IPS-NIHi7 (cell line): ENCODE data around the gene SPIRE1.
"Not testable (repeated sequence)": the region's sequence is repeated elsewhere in the genome, so short reads cannot be mapped to it uniquely, and the experiment has no call there.

Source experiments
- DNase-seq: peaks from one replicate; pipeline ENCODE4 v3.0.0; 2012; ENCODE audit warnings: mixed read lengths; ENCODE audit errors: extremely low spot score

The SPIRE1 gene

DNA sequence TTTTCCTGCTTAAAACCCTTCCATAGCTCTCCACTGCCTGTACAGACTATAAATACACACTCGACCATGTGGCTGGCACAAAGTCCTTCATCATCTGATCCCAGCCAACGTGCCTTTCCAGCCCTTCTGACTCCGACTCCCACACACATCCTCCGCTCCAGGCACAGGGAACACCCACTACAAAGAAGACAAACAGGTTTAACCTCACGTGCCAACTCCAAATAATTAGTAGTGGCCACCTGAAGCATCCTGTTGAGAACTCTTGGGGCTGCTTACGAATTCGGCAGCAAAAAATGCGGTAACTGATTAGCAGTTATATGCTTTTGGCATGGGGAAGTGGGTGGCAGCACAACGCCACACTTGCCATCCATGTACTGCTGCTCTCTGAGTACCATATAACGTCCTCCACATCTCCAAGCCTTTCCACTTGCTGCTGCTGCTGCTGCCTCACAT, 12.1 kb downstream of the SPIRE1 start:
- no peak for DNase-seq

- no peak for DNase-seq
Observed at GRCh38 chr18:12645254-12645653, 12.7 kb downstream of the SPIRE1 start.

GRCh38 chr18:12643756-12644155, 14.2 kb downstream of the SPIRE1 start:
- DNase-seq: not testable (repeated sequence)

- no peak for DNase-seq
Observed at GRCh38 chr18:12640881-12641200, 17.1 kb downstream of the SPIRE1 start.

DNA sequence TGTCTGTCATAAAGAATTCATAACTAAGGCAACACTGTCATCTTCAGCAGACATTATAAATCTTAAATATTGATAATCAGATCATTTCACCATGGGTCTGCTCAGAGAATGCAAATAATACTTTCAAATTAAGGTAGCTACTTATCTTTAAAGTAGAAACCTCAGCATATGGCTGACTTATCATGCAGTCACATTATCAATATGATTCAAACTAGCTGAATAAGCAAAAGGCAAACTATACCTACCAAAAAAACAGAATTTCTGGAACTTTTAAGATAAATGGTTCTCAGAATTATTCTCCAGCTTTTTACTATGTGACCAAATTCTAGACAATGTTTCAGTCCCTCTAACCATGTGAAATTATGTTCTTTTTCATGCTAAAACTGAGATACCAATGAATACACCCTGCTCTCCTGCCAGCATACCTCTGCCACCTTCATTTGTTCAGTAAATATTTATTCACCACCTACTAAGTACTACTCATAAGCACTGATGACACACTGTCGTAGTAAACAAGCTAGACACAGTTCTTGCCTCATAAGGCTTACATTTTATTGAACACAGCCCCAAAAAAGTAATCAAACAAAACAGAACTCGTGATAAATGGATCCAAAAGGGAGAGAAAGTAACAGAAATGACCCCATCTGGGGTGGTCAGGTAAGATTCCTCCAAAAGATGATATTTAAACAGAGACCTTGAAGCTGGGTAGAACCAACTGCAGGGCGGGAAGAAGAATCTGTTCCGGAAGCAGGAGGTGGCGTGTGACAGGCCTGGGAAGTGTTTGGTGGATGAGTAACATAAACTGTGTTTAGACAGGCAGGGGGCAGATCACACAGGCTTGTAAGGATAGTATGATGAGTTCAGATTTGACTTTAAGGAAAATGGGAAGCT, 17.7 kb downstream of the SPIRE1 start:
- DNase-seq: no peak

- no peak for DNase-seq
Observed at GRCh38 chr18:12638644-12639124, 19.2 kb downstream of the SPIRE1 start.

GRCh38 chr18:12637901-12638643, 19.8 kb downstream of the SPIRE1 start:
- DNase-seq: no peak

GRCh38 chr18:12637393-12637792, 20.5 kb downstream of the SPIRE1 start:
- DNase-seq: no peak

GRCh38 chr18:12631831-12632477, 26.0 kb downstream of the SPIRE1 start:
- no peak for DNase-seq

DNA sequence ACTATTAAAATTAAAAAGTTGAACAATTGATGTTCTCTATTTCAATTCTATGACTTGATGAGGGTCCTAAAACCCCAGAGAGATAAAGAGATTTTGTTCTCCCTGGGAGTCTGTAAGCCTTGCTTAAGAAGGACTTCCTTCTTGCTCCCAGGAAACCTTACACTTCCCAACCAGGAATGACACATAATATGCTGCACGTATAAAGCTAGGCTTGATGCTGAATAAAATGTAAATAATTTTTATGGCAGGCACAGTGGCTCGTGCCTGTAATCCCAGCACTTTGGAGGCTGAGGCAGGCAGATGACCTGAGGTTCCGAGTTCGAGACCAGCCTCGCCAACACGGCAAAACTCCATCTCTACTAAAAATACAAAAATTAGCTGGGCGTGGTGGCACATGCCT, 27.8 kb downstream of the SPIRE1 start:
- DNase-seq: no peak

DNA sequence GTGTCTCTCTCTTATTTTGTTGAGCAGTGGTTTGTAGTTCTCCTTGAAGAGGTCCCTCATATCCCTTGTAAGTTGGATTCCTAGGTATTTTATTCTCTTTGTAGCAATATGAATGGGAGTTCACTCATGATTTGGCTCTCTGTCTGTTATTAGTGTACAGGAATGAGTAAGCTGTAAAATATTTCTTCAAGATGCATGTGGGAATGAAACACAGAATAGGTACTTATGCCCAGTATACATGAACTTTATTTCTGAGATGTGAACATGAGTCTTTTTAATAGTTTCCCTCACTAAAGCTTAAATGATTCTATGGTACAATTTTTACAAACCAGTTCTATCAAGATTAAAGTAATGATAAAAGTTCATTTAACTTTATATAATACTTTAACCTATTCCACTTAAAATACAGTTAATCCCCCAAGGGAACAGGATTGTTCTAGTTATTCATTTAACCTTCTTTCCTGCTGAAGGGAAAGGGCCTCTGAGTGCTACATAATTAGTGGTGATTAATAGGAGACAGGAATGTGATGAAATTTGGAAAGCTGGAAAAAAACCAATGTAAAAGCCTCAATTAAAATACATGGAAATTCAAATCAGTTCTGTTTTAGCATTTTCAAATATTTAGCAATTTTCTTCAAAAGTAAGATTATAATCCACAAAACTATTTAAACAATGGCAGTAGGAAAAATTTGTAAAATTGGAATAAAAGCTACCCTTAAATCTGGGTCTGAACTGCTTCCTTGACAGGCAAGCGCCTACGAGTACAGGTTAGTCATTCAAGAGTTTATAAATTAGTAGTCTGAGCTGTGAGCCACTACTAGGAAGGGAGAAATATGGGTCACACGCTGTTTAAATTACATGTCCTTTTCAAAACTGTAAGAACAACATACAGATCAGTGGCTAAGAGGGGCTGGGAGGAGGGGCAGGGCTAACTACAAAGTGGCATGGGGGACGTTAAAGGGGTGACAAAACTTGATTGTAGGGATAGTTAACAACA, 28.9 kb downstream of the SPIRE1 start:
- DNase-seq: no peak

DNA sequence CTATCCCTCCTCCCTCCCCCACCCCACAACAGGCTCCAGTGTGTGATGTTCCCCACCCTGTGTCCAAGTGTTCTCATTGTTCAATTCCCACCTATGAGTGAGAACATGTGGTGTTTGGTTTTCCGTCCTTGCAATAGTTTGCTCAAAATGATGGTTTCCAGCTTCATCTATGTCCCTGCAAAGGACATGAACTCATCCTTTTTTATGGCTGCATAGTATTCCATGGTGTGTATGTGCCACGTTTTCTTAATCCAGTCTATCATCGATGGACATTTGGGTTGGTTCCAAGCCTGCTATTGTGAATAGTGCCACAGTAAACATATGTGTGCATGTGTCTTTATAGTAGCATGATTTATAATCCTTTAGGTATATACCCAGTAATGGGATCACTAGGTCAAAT, 30.7 kb downstream of the SPIRE1 start:
- DNase-seq: not testable (repeated sequence)

DNA sequence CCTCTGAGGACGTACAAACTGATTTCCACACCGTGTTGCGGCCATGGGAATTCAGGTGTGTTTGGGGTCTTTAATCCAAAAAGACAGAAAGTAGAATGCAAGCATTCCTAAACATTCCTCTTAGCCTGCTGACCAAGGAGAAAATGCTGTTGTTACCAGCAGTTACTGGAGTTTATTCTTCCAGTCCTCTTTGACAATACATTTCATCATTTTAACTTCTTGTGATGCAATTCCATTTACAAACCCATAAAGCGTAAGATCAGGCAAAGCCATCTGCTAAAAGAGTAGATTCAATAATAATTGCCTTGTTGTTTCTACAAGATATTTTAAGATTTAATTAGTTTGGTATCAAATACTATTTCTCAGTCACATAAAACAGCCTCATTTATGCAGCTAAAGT, 32.7 kb downstream of the SPIRE1 start:
- DNase-seq: no peak

DNA sequence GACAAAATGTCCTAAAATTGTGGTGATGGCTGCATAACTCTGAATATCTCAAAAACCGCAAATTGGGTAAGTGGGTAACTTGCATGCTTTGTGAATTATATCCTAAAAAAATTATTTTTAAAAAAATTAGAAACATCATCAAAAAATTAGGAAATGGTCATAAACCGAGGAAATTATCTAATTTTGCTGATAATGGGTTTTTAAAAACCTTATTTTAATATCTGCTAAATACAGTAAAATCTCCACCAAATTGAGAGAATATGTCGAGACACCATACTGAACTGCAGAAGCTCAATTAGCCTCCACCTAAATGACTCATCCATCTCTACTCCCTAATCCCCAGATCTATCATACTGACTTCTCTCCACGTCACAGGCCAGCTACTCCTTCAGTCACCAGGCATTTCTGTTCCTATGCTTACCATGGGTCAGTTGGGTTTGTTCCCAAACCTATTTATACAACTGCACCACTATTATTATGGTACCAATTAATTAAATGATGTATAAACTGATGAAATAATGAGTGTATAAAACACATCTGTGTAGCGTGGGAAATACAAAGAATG, 36.1 kb downstream of the SPIRE1 start:
- no peak for DNase-seq

DNA sequence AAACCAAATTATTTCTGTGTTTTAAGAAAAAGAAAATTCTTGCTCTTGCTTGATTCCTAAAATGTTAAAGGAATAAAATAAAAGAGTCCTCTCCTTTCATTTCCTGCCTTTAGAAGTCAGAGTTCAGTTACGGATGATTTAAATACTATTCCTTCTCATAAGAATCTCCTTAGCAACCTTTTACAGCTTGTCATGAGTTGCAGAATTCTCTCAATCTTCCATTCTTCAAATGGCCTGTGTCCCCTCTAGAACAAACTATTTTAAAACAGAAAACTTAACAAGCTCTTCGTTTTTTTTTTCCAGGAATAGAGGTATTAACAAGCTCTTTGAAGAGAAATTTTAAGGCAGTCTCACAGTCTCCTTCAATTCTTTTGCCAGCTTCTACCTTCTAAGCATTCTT, 42.2 kb downstream of the SPIRE1 start:
- DNase-seq: no peak

DNA sequence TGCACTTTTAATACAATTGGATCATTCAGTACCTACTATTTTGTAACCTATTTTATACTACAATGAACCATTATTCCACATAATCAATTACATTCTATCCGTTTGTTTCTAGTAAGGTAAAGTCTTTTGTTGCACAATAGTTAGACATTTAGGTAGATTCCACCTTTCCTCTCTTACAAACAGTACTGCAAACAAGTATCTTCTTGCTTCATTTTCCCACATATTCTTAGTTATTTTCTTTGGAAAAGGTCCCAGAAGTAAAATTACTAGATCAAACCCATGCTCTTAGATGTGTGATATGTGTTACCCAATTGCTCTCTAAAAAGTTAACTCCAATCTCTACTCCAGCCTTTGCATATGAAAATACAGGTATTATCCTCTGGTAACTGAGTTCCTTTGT, 49.6 kb downstream of the SPIRE1 start:
- no peak for DNase-seq

- no peak for DNase-seq
Observed at GRCh38 chr18:12606592-12607315, 51.2 kb downstream of the SPIRE1 start.

- DNase-seq: no peak
Observed at GRCh38 chr18:12604445-12605007, 53.4 kb downstream of the SPIRE1 start.

GRCh38 chr18:12599966-12600365, 57.9 kb downstream of the SPIRE1 start:
- DNase-seq: no peak

DNA sequence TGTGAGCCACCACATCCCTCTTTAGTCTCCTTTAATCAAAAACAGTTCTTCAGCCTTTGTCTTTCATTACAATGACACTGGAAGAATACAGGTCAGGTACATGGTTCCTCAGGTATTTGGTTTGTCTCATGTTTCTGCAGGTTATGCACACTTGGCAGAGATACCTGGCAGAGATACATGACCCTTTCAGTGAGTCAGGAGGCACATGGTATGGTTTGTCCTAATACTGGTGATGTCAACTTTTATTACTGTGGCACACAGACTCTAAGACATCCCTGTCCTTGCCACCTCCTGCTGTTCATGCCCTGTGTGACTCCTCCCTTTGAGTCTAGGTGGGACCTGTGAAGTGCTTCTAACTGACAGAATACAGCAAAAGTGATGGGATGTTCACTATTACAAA, 58.4 kb downstream of the SPIRE1 start:
- DNase-seq: no peak
